ENCODE measurements around the gene LYPD6. TPM values are rescaled to one million over a fixed set of nuclear protein-coding genes. Genes with fewer than 3 reads are reported as not detected.
"Not testable (repeated sequence)": the region's sequence is repeated elsewhere in the genome, so short reads cannot be mapped to it uniquely, and the experiment has no call there.

The LYPD6 gene
- polyA plus RNA-seq, 3 donors: 15.4 to 18.2 (median 17.3) TPM

DNA sequence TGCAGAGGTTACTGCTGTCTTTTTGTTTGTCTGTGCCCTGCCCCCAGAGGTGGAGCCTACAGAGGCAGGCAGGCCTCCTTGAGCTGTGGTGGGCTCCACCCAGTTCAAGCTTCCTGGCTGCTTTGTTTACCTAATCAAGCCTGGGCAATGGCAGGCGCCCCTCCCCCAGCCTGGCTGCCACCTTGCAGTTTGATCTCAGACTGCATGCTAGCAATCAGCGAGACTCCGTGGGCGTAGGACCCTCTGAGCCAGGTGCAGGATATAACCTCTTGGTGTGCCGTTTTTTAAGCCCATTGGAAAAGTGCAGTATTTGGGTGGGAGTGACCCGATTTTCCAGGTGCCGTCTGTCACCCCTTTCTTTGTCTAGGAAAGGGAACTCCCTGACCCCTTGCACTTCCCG, 176.4 kb downstream of the LYPD6 start:
- DNase-seq: not testable (repeated sequence)

DNA sequence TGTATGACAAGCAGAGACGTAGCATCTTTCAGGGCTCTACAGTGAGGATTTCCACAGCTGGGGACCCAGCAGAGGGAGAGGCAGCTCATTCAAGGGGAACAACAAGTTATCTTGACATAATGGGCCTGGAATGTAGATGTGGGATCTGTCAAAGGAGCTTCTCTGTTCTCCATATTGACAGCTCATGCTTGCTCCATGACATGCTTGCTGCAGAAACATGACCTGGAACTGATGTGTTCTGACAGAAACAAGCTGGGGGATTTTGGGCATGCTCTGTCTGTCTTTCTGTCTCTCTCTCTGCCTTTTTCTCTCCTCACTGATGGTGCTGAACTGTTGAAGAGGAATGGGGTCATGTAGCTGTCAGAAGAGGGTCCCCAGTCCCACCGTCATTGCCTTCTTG, 177.6 kb downstream of the LYPD6 start:
- no peak for DNase-seq

DNA sequence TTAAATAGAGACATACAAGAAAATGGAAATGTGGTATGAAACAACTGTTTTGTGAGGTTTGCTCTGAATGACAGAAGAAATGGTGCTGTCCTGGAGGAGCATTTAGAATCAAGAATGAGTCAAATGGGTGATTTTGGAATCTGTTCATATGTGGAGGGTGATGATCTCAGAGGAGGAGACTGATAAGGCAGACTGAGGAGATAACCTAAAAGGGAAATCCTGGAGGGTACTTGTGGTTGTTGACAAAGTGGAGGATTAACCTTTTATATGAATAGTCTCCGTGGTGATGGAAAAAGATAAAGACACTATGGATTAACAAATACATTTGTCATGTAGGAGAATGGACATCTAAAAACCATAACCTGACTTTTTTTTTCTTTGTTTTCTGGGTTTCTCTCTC, 183.1 kb downstream of the LYPD6 start:
- no peak for DNase-seq
